DMS153 treated with DMSO at 0.1 percent for 48 hours (cell line): ENCODE data around the gene NTRK3.

Experiments
- DNase-seq: peaks from one replicate; lab custom pipeline; 2025; ENCODE audit not compliant: unreplicated experiment; lab: John Stamatoyannopoulos, UW

The NTRK3 gene

DNA sequence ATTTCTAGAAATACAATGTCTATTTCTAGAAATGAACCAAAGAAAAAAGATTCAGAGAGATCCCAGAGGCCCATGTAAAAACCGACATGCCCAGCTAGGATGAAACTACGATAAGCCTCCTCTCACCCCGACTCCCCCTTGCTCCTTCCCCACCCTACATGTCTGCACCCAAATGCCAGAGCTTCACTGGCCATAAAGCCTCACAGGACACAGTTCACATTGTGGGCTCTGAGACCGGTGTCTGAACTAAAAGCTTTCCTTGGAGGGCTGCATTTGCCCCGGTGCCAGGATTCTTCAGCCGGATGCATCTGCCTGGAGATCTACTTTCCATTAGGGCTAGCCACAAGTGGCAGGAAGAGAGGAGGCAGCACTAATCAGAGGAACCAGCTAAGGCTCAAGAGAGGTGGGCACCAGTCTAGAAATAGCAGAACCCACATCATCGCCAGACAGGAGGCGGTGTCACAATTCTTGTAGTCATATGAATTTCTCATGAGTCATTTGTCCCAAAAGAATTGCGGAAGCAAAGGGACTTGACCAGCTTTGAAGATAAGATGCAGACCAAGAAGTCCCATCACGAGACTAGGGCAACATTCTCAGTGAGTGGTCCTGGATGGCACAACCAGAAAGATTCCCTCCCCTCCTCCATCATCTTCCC is 353.6 kb downstream of the NTRK3 start:
- no peak for DNase-seq

GRCh38 chr15:87901926-87902690 is 354.4 kb downstream of the NTRK3 start:
- DNase-seq, result no peak

DNA sequence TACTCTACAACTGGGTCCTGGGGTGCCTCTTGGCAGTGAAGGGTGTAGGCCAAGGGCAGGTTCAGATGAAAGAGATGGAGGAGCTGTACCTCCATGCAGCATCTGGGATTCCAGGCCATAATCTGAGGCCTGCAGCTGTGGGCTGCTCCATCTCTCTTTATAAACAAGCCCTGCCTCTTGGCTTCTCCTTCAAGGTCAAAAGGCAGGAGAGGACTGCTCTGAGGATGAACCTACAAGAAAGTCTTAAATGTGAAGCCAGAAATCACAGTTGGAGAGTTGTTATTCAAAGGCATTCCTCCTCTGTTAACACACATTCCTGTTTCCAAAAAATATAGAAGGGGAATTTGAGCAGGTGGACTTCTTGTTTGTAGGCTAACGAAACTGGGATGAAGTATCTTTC is 355.5 kb downstream of the NTRK3 start:
- no peak for DNase-seq

DNA sequence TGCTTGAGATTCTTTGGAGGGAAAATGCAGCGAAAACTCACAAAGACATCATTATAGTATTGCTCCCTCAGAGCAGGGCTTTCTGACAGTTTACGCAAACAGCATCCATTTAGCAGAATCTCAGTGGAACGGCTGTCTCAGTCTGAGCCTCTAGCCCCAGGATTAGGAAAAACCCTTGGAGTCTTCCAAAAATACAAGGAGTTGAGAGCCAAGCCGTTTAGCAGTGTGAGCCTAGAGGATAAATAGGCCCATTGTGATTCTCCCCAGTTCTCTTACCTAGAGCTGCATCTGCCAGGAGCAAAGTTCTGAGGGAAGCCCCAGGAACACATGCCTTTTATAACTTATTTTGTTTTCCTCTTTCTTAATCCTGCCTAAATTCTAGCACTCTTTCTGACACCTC is 359.6 kb downstream of the NTRK3 start:
- no peak for DNase-seq

DNA sequence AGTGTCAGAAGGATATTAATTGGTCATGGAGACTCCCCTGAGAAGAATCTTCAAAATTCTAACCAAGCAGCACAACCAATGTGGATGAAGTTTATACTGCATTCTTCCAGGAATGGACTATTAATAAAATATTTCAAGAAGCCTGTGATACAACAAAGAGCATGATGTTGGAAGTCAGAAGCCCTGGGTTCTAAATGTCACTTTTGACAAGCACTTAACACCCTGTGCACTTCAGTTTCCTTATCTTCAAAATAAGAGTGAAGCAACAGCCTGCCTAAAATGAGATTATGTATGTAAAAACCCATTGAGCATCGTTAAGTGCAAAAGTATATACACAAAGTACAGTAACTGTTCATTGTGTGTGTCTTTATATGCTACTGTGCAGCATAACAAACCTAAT is 369.4 kb downstream of the NTRK3 start:
- DNase-seq, result no peak

- DNase-seq, result no peak
Observed at GRCh38 chr15:87881026-87881425, 375.5 kb downstream of the NTRK3 start.

GRCh38 chr15:87877822-87878542 is 378.6 kb downstream of the NTRK3 start:
- no peak for DNase-seq

DNA sequence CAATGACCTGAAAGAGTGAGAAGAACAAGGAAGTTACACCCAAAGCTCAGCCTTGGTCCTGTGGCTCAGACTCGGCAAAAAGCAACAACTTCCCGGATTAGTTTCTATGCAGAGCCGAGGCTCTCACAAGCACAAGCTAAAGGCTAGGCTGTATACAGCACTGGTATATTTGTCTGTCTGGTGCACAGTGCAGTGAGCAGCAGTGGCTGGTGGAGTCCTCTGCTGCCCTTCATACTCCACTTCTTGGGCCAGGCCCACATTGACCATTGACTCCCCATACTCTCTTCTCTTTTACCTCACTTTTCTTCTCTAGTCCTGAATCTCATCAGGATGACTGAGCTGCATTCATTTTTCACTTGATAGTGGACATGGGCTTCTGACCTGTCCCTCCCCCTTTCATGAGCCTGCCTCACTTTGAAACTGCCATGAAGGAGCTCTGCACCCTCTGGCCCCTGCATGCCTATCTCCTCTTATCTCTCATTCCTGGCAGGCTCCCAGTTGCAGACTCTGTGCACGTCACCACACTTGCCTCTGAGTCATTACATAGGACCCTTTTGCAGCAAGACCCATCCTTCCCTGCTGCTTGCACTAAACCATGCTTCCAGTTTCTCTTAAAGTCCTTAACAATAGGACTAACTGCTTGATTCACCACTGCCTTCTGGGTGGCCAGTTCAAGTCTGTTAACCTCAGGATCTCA is 379.3 kb downstream of the NTRK3 start:
- DNase-seq, result no peak

DNA sequence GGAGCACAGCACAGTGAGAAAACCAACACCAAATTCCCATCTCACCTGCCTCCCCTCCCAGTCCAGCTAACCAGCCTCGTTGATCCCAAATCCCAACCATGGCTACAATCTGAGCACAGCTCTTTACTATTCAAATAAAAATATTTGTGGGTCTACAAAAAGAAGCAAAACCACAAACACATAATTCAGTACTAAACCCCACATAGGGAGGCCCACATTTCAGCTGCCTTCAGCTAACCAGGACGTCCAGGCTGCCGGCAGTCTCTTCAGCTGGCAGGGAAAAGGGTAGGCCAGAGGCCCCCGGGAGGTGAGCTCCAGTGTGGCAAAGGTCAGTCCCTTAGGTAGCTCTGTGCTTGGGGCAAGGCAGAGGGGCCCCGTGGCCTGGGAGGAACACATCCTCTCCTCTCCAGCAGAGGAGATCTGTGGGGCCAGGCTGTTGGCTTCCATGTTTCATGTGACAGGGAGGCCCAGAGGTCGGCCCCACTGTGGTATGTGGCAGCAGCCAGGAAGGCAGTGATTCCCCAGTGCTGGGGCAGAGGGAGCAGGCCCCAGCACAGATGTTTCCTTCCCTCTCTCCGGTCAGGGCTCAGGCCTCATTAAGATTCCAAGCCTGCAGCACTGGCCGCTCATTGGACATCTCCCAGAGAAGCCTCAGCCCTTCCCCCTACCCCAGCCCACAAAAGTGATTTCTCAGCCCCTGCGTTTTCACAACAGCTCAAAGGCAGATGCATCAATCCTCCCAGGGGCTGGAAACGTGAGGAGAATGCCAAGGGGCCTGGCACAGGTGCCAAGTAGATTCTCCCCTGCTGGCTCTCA is 381.4 kb downstream of the NTRK3 start:
- no peak for DNase-seq

GRCh38 chr15:87873516-87873915 is 383.0 kb downstream of the NTRK3 start:
- DNase-seq, result no peak

GRCh38 chr15:87871731-87872320 is 384.7 kb downstream of the NTRK3 start:
- no peak for DNase-seq

DNA sequence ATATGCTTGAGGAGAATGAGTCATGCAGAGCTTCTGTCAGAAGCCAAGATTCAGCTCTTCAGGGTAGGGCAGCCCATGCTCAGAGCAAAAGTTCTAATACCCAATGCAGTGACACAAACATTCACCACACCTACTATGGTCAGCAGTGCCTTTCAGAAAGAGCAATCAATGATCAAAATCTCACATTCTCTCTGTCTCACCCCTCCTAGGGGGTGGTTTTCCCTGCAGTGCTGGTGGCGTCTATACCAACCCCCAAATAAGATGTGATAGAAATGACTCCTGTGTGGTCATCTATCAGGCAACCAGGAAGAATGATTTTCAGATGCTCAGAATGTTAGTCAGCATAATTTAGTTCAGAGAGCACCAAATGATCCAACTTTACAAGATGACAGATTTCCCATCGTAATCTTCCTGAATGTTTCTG is 385.3 kb downstream of the NTRK3 start:
- DNase-seq, result no peak

DNA sequence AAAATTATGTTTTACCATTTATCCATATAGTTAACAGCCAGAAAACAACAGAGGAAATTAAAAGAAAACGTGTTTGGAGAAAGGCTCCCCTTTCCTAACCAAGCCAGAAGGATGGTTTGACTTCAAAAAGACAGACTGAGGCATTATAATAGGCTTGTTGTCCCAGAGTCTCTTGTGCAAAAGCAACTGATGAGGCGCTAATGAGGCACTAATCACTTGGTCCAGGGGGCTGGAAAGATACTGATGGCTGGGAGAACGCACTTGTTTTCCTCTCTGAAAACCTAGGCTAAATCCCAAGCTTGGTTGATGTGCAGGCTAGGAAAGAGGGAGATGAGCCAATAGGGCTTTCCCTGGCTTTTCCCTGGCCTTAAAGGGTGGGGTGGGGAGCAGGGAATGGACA is 389.6 kb downstream of the NTRK3 start:
- DNase-seq, result no peak

DNA sequence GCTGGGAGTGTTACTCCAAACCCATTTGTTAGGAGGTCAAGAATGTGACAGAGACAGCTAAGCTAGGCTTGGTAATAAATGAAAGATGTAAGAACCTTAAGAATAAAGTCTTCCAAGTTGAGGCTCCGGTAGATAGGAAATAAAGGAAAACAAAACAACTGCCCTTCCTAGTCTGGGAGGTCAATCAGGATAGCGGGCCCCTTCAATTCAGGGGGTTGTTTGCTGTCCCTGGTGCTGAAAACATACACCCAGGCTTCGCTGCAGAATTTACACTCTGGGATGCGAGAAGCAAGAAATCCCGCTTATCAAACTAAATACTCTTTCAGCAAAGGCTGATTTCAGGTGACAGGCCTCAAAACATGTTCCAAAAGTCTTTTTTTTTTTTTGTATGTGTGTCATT is 393.4 kb downstream of the NTRK3 start:
- DNase-seq, result no peak

DNA sequence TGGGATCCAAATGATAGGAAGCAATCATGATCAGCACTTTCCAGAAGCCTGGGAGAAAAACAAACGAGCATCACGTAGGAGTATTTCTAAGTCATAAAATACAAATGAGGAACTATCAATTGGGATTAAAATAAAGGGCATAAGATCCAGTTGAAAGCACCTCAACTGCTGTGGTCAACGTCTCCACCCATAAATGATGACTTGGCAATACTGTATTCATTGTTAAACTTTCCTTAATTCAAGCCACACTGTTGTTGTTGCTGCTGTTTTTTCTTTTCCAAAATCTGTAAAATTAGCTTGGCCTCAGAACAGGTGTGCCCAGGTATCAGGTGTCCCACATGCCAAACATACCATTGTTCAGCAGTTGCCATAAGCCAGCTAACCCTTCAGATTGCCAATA is 395.8 kb downstream of the NTRK3 start:
- no peak for DNase-seq

GRCh38 chr15:87858651-87859050 is 397.9 kb downstream of the NTRK3 start:
- no peak for DNase-seq

DNA sequence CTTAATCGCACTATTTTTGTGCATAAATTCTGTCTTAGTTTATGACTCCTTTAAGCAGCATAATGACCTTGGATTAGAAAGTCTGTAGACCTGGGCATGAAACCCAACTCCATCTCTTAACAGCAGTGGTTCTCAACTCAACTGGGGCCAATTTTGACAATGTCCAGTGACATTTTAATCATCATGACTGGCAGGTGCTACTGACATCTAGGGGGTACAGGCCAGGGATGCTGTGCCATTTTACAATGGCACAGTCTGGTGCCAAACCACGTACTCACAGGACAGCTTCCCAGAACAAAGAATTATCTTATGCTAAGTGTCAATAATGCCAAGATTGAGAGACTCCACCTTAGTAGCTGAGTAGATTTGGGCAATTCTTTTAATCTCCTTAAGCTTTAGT is 405.0 kb downstream of the NTRK3 start:
- DNase-seq, result no peak

GRCh38 chr15:87850916-87851315 is 405.6 kb downstream of the NTRK3 start:
- DNase-seq, result no peak

GRCh38 chr15:87849181-87849580 is 407.4 kb downstream of the NTRK3 start:
- no peak for DNase-seq

GRCh38 chr15:87848012-87848411 is 408.5 kb downstream of the NTRK3 start:
- DNase-seq, result no peak
